Renal pelvis (tissue), 4 donors: ENCODE results near the gene LRIT3. TPM values are rescaled to one million over a fixed set of nuclear protein-coding genes. Genes with fewer than 3 reads are reported as not detected.
"Not testable (repeated sequence)": the region's sequence is repeated elsewhere in the genome, so short reads cannot be mapped to it uniquely, and the experiment has no call there.

Experiments used
- DNase-seq: peaks from one replicate; pipeline ENCODE4 v3.0.0-alpha.2; 2013
- polyA plus RNA-seq, 3 donors: library from polyadenylated mRNA; unstranded; fragments of 120-200 nt; gene quantifications; one replicate each; pipeline ENCODE4 v1.2.1, GENCODE V29; 2013; ENCODE audit not compliant: insufficient read length in 3 of 3

LRIT3 gene
- polyA plus RNA-seq, 3 donors, result 0.34 to 1.3 (median 0.99) TPM

- DNase-seq, result no peak
Observed at GRCh38 chr4:109846395-109847098, 1.4 kb upstream of the LRIT3 start.

GRCh38 chr4:109848501-109848900 is 594 bp downstream of the LRIT3 start:
- no peak for DNase-seq

DNA sequence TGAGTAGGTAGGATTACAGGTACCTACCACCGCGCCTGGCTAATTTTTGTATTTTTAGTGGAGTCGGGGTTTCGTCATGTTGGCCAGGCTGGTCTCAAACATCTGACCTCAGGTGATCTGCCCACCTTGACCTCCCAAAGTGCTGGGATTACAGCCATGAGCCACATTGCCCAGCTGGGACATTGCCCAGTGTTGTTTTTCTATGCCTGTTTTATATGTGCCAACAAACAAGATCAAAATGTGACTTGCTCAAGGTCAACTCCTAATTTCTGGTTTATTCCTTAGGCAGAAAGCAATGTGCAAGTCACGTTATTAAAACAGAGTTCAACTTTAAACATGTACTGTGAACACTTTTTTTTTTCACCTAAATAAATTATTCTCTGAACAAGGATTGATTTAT is 2.7 kb downstream of the LRIT3 start:
- DNase-seq, result no peak

DNA sequence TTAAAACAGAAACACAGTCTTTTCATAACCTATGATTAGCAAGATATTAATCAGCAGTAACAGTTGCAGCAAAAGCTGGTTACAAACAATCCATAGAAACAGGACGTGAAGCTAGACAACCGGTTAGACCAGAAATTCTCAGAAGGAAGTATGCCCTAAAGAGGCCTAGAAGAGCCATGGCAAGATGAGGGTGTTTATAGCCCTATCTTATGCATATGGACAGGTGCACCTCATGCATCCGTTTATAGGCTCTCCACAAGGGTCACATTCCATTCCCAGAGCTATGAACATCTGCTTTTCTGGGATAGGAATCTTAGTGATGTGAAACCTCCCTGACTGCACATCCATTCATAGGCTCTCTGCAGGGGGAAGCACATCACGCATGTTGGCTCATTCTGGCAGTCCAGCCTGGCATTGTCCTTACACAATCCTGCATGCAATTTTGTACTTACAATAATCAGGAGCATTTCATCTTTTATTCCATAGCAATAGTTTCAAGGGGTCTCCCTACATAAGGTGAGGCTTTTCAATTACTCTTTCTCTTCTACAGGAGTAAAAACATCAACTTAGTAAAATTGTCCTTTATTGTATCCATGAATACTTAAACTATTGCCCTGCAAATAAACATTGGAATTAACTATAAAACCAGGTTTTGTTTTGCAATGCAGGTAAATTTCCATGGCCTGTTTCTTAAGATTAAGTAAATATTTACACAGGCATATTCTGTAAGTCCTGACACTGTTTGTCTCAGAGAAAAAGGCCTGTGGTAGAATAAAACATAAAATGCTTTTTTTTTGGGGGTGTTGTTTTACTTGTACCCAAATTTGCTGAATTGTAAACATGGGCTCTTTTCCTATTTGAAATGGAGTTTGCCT is 11.8 kb downstream of the LRIT3 start:
- not testable (repeated sequence) for DNase-seq

DNA sequence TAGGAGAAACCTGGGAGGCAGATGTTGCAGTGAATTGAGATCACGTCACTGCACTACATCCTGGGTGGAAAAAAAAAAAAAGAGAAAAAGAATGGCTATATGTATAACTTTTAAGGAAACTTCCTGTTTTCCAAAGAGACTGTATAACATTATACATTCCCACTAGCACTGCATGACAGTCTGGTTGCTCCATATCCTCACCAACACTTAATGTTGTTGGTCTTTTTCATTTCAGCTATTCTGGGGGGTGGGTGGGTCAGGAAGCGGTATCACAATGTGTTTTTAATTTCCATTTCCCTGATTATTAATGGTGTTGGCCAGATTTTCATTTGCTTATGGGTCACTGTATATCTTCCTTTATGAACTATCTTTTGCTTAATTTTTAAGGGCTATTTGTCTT is 13.4 kb downstream of the LRIT3 start:
- no peak for DNase-seq

DNA sequence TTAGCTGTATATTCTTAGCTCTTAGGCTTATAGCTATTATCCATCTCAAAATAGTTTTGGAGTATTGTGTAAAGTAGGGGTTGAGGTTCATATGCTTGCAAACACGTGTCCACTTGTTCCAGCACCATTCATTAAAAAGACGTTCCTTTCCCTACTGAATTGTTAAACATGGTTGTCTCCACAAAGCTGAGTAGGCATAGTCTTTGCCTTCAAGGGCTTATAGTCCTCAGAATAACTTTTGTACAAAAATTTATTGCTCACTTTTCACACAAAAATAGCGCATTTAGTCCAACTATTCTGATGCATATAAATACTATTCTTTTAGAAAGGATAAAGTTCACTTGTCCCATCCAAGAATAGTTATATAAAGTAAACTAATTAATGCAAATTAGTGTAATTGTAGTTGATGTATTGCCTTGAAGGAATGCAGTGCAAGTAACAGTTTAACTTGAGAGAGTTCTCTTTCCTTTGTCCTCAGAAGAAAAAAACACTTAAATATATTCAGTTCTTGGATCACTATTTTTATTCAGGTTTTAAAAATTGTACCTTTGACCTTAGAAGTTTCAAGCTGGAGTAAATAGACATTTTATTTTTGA is 14.1 kb downstream of the LRIT3 start:
- DNase-seq, result peak; percentile 12

DNA sequence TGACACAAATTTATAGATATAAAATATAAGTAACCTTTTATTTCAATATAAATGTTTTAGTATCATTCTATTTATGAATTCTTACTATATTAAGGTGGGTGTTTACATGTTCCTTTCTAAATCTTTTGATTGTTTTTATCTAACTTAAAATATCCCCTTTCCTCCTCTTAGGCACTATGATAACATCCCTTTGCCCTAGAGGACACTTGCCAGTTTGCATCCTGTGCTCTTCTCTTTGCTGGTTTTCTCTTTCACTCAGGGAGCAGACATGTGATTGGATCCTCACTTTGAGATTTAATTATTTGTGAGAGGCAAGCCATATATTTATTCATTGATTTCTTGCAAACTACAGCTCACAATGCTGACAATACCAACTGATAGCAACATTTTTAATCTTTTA is 16.2 kb downstream of the LRIT3 start:
- DNase-seq, result no peak

DNA sequence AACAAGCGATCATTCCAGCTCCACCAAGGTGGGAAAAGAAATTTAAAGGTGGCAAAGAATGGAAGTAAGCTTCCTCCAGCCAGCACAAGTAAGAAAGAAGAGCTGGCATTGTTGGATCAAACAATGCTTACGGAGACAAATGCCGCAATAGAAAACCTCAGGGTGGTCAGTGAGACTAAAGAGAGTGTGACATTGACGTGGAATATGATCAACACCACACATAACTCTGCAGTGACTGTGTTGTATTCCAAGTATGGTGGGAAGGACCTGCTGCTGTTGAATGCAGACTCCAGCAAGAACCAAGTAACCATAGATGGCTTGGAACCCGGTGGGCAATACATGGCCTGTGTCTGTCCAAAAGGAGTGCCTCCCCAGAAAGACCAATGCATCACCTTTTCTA is 22.2 kb downstream of the LRIT3 start:
- DNase-seq, result no peak

DNA sequence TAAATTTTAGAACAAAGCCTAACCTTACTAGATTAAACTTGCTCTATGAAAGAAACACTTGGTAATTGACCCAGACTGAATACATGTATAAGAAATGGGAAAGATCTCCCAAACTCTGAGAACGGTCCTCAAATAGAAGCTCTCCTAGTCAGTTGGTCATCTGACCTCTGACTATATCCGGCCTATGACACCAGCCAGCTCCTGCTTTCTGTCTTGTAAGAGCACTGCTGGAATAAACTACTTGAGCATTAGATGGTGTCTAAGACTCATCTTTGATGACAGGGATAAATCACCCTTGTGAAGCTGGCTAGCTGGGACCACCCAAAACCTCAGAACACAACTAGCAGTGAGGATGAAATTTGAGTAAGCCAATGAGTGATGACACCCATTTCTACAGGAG is 24.2 kb downstream of the LRIT3 start:
- no peak for DNase-seq

DNA sequence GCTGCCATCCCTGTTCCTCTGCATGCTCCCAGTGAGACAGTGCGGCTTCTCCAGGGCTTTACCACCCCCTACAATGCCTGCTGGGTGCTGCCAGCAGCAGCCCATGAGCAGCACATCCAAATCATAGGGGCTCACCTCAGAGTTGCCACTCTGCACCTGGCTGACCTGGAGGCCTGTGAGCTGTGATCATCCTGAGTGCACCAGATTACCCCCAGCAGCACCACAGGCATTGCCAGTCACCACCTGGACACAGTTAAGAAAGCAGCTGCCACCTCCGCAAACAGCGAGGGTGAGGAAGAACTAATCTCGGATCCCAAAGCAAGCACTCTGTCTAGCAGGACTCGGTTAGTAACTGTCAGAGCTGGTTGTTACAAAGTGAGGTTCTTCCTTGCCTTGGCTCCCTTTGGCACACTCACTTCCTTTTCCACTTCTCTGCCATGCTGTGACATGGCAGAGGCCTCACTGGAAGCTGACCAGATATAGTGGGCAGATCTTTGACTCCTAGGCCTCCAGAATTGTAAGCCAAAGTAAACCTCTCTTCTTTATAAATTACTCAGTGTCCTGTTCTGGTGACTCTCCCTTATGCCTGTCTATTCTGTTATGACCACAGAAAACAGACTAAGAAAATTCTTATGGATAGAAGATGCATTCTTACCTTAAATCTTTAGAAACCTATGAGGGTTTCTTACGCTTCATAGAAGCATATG is 25.2 kb downstream of the LRIT3 start:
- DNase-seq, result no peak

GRCh38 chr4:109873791-109874514 is 26.0 kb downstream of the LRIT3 start:
- DNase-seq, result no peak

- no peak for DNase-seq
Observed at GRCh38 chr4:109875106-109875505, 27.2 kb downstream of the LRIT3 start.

DNA sequence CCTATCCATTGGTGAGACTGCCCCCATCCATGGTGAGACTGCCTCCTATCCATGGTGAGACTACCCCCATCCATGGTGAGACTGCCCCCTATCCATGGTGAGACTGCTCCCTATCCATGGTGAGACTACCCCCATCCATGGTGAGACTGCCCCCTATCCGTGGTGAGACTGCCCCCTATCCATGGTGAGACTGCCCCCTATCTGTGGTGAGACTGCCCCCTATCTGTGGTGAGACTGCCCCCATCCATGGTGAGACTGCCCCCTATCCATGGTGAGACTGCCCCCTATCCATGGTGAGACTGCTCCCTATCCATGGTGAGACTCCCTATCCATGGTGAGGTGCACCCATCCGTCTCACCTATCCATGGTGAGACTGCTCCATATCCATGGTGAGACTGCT is 27.6 kb downstream of the LRIT3 start:
- not testable (repeated sequence) for DNase-seq

DNA sequence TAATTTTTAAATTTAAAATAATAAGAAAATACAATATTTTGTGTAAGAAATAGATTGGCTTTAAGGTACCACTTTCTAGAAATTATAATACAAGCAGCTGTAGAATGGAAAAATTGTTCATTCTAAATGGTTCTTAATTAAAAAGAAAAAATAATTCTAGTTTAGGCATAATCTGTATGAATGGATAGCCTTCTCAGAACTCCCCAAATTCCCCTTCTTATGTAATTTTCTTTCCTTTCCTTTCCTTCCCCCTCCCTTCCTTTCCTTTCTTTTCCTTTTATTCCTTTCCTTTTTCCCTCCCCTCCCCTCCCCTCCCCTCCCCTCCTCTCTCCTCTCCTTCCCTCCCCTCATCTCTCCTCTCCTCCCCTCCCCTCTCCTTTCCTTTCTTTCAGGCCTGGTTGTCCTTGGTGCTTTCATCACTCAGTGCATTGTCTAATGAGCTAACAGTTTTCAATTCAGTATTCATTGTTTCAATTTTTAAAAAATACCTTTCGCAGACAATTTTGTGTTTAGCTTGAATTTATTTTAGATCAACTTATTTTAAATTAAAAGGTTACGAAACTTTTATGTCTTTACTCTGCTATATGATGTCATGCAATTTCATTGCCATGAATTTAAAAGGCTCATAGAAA is 28.8 kb downstream of the LRIT3 start:
- DNase-seq, result no peak

- DNase-seq, result no peak
Observed at GRCh38 chr4:109877400-109877799, 29.5 kb downstream of the LRIT3 start.

DNA sequence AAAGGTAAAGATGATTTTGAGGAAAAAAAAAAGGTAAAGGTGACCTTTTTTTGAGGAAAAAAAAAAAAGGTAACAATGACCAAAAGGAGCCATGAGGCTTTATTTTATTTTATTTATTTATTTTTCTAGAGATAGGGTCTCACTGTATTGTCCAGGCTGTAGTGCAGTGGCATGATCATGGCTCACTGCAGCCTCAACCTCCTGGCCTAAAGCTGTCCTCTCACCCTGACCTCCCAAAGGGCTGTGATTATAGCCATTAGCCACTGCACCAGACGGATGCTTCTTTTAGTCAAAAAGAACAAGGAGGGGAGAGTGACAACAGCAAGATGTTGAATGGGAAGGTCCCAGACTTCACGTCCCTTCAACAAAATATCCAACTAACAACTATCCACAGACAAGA is 30.4 kb downstream of the LRIT3 start:
- DNase-seq, result no peak

DNA sequence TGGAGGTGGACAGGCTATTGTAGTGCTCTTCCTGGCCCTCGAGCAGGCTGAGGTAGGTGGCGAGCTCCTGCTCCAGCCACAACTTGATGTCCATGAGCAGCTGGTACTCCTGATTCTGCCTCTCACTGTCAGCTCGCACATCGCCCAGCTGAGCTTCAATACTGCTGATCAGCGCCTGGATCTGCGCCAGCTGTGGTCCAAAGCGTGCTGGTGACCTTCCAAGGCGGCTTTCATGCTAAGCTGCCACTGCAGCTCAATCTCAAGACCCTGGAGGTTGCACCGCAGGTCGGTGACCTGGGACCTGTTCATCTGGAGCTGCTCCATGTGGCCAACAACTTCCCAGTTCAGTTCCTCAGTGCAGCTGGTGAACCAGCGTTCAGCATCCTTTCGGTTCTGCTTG is 31.2 kb downstream of the LRIT3 start:
- no peak for DNase-seq

DNA sequence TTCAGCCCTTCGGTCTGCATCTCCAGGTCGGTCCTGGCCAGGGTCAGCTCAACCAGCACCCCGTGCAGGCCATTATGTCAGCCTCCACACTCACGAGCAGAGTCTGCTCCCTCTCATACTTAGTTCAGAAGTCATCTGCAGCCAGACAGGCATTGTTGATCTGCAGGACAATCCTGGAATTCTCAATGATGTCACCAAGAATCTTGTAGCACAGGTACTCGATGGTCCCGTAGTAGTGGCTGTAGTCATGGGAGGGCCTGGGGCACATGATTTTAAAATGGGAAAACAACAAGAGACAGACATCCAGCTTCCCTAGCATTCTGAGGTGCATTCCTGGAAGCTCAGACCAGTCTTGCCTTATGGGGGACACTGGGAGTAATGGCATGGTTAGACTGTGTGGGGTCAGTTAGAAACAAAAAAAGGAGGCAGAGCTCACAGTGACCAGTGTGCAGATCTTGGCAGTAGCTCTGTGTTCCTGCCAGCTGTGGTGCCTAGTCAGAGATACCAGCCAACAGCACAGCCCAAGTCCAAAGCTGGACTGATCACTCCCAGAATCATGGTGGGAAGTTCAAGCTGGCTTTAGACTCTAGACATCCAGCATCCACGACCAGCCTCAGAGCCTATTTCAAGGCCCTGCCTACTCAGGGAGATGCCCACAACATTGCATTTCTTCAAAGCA is 31.9 kb downstream of the LRIT3 start:
- no peak for DNase-seq

GRCh38 chr4:109886303-109886702 is 38.4 kb downstream of the LRIT3 start:
- no peak for DNase-seq

DNA sequence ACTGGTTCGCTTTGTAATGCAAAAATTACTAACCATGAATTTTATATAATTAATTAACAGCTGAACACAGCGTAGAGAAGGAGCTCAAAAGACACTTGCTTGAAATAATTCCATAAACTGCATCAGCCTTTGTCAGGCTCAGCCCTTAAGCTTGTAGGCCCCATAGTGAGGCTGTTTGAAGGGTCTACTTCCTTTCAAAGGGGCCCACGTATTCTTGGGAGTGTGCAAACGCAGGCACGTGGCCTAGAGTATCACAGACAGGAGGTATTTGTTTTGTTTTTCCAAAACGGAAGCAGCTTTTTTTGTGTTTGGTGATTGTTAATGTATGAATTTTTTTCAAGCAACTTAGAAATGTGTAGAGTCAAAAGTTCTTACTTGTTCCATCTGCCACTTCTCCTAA is 39.2 kb downstream of the LRIT3 start:
- DNase-seq, result no peak

DNA sequence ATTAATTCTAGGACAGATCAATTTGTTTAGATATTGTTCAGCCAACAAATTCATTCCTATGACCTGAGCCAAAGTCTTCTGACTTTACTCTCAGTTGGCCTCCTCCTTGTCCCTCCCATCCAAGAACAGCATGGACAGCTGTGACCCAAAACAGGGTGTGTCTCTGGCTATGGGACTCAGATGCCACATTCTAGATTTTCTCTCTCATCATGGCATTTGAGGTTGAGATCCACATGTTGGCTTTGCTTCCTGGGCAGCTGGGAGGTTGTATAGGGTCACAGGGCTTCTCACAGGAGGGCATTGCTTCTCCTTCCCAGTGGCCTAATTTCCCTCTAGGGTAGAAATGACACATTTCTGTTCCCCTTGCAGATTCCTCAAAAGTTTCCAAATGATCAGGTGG is 42.2 kb downstream of the LRIT3 start:
- no peak for DNase-seq
